Activated naive CD8-positive, alpha-beta T cell (primary cell): ENCODE measurements around the gene LRRC49.
"Not testable (repeated sequence)": the region's sequence is repeated elsewhere in the genome, so short reads cannot be mapped to it uniquely, and the experiment has no call there.

Experiments used
- H3K27ac Mint-ChIP-seq: one replicate; pipeline ENCODE4 v1.8.0; 2021; ENCODE audit warnings: mixed read lengths
- H3K27me3 Mint-ChIP-seq: one replicate; pipeline ENCODE4 v1.8.0; 2021; ENCODE audit warnings: mixed read lengths
- H3K36me3 Mint-ChIP-seq: one replicate; pipeline ENCODE4 v1.8.0; 2021; ENCODE audit warnings: mixed read lengths
- H3K4me1 Mint-ChIP-seq: one replicate; pipeline ENCODE4 v1.8.0; 2021; ENCODE audit warnings: low read depth, mixed read lengths
- H3K4me3 Mint-ChIP-seq: one replicate; pipeline ENCODE4 v1.8.0; 2021; ENCODE audit warnings: mild to moderate bottlenecking, mixed read lengths
- H3K9me3 Mint-ChIP-seq: one replicate; pipeline ENCODE4 v1.8.0; 2021; ENCODE audit warnings: low read depth, mixed read lengths

LRRC49 gene

DNA sequence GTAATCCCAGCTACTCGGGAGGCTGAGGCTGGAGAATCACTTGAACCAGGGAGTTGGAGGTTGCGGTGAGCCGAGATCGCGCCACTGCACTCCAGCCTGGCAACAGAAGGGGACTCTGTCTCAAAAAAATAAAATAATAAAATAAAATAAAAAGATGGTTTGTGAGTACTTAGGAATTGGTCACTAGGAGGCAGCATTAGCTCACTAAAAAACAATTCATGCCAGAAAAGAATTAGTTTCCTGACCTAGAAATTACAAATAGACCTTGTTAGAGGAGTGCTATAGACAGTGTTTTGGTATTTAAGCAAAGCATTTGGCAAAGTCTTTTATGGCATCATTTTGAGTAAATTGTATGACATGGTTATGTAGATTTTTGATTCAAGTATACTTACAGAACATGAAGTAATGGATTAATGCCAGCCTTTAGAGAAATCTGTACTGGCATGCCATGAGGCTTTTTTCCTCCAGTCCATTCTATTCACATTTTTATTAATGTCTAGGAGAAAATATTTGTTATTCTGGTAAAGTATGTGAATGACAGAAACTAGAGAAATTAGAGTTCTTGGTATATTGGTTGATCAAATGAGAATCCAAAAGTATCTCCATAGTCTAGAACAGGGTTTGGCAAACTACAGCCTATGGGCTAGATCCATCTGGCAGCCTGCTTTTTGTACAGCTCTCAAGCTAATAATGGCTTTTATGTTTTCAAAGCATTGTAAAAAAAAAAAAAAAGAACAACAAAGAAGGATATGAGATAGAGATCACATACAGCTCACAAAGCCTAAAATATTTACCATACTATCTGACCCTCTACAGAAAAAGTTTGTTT lies 81.6 kb downstream of the LRRC49 start:
- H3K4me1 Mint-ChIP-seq = no peaks in the 10 kb centered on the region
- no peak overlapping the region for H3K4me3 Mint-ChIP-seq
- H3K27ac Mint-ChIP-seq = no peak overlapping the region
- H3K27me3 Mint-ChIP-seq = peaks cover 3% of the 10 kb centered on the region
- H3K9me3 Mint-ChIP-seq = no peaks in the 10 kb centered on the region
- H3K36me3 Mint-ChIP-seq = no peaks in the 10 kb centered on the region

GRCh38 chr15:70976851-70977250 lies 84.2 kb downstream of the LRRC49 start:
- no peak overlapping the region for H3K4me3 Mint-ChIP-seq
- H3K36me3 Mint-ChIP-seq = no peaks in the 10 kb centered on the region
- H3K27ac Mint-ChIP-seq = no peak overlapping the region
- H3K9me3 Mint-ChIP-seq = no peaks in the 10 kb centered on the region
- H3K4me1 Mint-ChIP-seq = no peaks in the 10 kb centered on the region
- H3K27me3 Mint-ChIP-seq = peaks cover 8% of the 10 kb centered on the region

DNA sequence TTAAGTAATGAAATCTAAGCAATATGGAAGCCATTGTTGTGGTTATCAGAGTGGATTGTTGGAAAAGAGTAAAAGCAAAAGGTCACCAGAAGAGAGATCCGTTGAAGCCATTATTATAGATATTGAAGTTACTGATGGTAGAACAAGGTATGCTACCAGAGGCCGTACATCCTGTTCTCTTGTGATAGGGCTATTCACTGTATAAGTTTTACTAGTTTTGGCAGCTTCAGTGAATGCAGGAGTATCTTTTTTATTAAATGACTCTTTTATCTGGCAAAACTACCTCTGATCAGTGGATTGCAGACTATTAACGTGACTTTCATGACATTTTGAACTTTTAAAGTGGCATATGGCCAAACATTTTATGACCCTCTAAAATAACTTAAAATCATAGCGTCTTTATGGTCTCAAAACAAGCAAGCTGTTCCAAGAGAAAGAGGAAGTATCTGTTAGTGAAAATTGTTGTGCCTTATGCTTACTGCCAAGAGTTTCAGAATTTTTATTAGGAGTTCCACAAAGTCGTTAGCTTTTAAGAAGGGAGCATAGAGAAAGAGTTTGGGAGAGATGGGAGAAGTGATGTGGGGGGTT lies 102.9 kb downstream of the LRRC49 start:
- peaks cover 3% of the 10 kb centered on the region for H3K36me3 Mint-ChIP-seq
- no peaks in the 10 kb centered on the region for H3K4me1 Mint-ChIP-seq
- peaks cover 15% of the 10 kb centered on the region for H3K27me3 Mint-ChIP-seq
- no peak overlapping the region for H3K4me3 Mint-ChIP-seq
- H3K9me3 Mint-ChIP-seq = peaks cover 17% of the 10 kb centered on the region
- H3K27ac Mint-ChIP-seq = no peak overlapping the region

- no peak overlapping the region for H3K27ac Mint-ChIP-seq
- H3K36me3 Mint-ChIP-seq = peaks cover 3% of the 10 kb centered on the region
- no peaks in the 10 kb centered on the region for H3K4me1 Mint-ChIP-seq
- H3K9me3 Mint-ChIP-seq = peaks cover 12% of the 10 kb centered on the region
- peaks cover 15% of the 10 kb centered on the region for H3K27me3 Mint-ChIP-seq
- no peak overlapping the region for H3K4me3 Mint-ChIP-seq
Observed at GRCh38 chr15:70998319-70998718, 105.7 kb downstream of the LRRC49 start.

- peaks cover 23% of the 10 kb centered on the region for H3K27me3 Mint-ChIP-seq
- no peaks in the 10 kb centered on the region for H3K4me1 Mint-ChIP-seq
- H3K9me3 Mint-ChIP-seq = peaks cover 12% of the 10 kb centered on the region
- peaks cover 3% of the 10 kb centered on the region for H3K36me3 Mint-ChIP-seq
- H3K27ac Mint-ChIP-seq = no peak overlapping the region
- H3K4me3 Mint-ChIP-seq = no peak overlapping the region
Observed at GRCh38 chr15:71002316-71002715, 109.7 kb downstream of the LRRC49 start.

GRCh38 chr15:71003319-71003718 lies 110.7 kb downstream of the LRRC49 start:
- no peaks in the 10 kb centered on the region for H3K4me1 Mint-ChIP-seq

DNA sequence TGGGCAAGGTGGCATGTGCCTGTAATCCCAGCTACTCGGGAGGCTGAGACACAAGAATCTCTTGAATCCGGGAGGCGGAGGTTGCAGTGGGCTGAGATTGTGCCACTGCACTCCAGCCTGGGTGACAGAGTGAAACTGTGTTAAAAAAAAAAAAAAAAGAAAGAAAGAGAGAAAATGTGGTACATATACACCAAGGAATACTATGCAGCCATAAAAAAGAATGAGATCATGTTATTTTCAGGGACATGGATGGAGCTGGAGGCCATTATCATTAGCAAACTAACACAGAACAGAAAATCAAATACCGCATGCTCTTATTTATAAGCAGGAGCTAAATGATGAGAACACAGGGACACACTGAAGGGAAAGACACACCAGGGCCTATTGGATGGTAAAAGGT lies 111.9 kb downstream of the LRRC49 start:
- not testable (repeated sequence) for H3K4me3 Mint-ChIP-seq, H3K4me1 Mint-ChIP-seq, H3K9me3 Mint-ChIP-seq

More at GRCh38 chr15:71003319-71003718, 110.7 kb downstream of the LRRC49 start:
- peaks cover 11% of the 10 kb centered on the region for H3K9me3 Mint-ChIP-seq
- H3K36me3 Mint-ChIP-seq = peaks cover 3% of the 10 kb centered on the region
- H3K27ac Mint-ChIP-seq = no peak overlapping the region
- peaks cover 20% of the 10 kb centered on the region for H3K27me3 Mint-ChIP-seq
- H3K4me3 Mint-ChIP-seq = no peak overlapping the region

GRCh38 chr15:71005895-71006294 lies 113.3 kb downstream of the LRRC49 start:
- no peaks in the 10 kb centered on the region for H3K9me3 Mint-ChIP-seq
- H3K4me1 Mint-ChIP-seq = no peaks in the 10 kb centered on the region
- no peak overlapping the region for H3K4me3 Mint-ChIP-seq
- H3K27ac Mint-ChIP-seq = no peak overlapping the region
- H3K36me3 Mint-ChIP-seq = no peaks in the 10 kb centered on the region
- peaks cover 17% of the 10 kb centered on the region for H3K27me3 Mint-ChIP-seq

More for the DNA sequence above, 111.9 kb downstream of the LRRC49 start:
- not testable (repeated sequence) for H3K36me3 Mint-ChIP-seq, H3K27ac Mint-ChIP-seq
- H3K27me3 Mint-ChIP-seq = peaks cover 17% of the 10 kb centered on the region

- Mint-ChIP-seq H3K27ac (no peak overlapping the region), H3K4me1 (no peaks in the 10 kb centered on the region), H3K27me3 (peaks cover 20% of the 10 kb centered on the region), H3K9me3 (no peaks in the 10 kb centered on the region), H3K36me3 (no peaks in the 10 kb centered on the region), H3K4me3 (no peak overlapping the region)
Observed at GRCh38 chr15:71008250-71008870, 115.7 kb downstream of the LRRC49 start.

DNA sequence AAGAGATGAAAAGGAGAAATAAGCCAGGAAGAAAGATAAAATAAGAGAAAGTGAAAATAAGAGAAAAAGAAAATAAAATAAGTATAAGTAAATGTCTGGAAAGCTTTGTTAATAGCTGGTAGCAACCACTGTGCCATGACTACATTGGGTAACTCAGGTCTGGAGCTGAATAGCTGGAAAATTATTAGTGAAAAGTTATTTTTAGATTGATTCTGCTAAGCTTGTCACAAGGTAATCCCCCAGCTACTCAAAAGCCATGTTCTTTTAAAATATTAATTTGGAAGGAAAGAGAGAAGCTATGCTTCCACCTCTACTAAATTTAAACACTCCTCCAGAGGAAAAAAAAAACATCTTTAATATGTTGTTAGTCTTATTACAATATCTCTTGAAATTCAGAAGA lies 117.8 kb downstream of the LRRC49 start:
- Mint-ChIP-seq H3K27ac (no peak overlapping the region), H3K4me3 (no peak overlapping the region), H3K27me3 (peaks cover 15% of the 10 kb centered on the region), H3K36me3 (no peaks in the 10 kb centered on the region), H3K9me3 (no peaks in the 10 kb centered on the region), H3K4me1 (no peaks in the 10 kb centered on the region)

GRCh38 chr15:71010997-71011396 lies 118.4 kb downstream of the LRRC49 start:
- Mint-ChIP-seq H3K4me1 (no peaks in the 10 kb centered on the region), H3K27ac (no peak overlapping the region), H3K36me3 (no peaks in the 10 kb centered on the region), H3K4me3 (no peak overlapping the region), H3K9me3 (no peaks in the 10 kb centered on the region), H3K27me3 (peaks cover 15% of the 10 kb centered on the region)

- H3K36me3 Mint-ChIP-seq = no peaks in the 10 kb centered on the region
Observed at GRCh38 chr15:71011503-71012155, 119.0 kb downstream of the LRRC49 start.

DNA sequence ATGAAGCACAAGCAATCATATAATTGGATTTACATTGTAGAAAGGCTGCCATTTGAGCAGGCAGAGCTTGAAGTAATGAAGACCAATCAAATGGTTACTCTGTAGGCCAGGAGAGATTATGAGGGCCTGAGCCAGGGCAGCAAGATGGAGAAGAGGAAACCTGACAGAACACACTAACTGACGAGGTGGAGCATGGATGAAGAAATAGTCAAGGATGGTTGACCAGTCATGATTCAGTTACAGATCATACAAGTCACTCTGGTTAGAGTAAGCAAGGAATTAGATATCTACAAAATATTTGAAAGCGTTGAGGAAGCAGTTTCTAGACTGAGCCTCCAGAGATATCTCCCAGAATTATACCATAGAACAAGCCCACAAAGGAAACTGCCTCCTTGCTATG lies 120.8 kb downstream of the LRRC49 start:
- no peak overlapping the region for H3K4me3 Mint-ChIP-seq
- peaks cover 18% of the 10 kb centered on the region for H3K27me3 Mint-ChIP-seq
- H3K9me3 Mint-ChIP-seq = no peaks in the 10 kb centered on the region
- no peaks in the 10 kb centered on the region for H3K4me1 Mint-ChIP-seq
- no peaks in the 10 kb centered on the region for H3K36me3 Mint-ChIP-seq
- no peak overlapping the region for H3K27ac Mint-ChIP-seq

More at GRCh38 chr15:71011503-71012155, 119.0 kb downstream of the LRRC49 start:
- no peaks in the 10 kb centered on the region for H3K4me1 Mint-ChIP-seq
- H3K9me3 Mint-ChIP-seq = no peaks in the 10 kb centered on the region
- H3K27me3 Mint-ChIP-seq = peaks cover 15% of the 10 kb centered on the region
- no peak overlapping the region for H3K27ac Mint-ChIP-seq
- H3K4me3 Mint-ChIP-seq = no peak overlapping the region

- H3K27ac Mint-ChIP-seq = no peak overlapping the region
- H3K4me1 Mint-ChIP-seq = no peaks in the 10 kb centered on the region
- no peak overlapping the region for H3K4me3 Mint-ChIP-seq
- peaks cover 5% of the 10 kb centered on the region for H3K9me3 Mint-ChIP-seq
- peaks cover 14% of the 10 kb centered on the region for H3K27me3 Mint-ChIP-seq
- H3K36me3 Mint-ChIP-seq = no peaks in the 10 kb centered on the region
Observed at GRCh38 chr15:71015342-71015741, 122.7 kb downstream of the LRRC49 start.

- not testable (repeated sequence) for H3K4me3 Mint-ChIP-seq, H3K4me1 Mint-ChIP-seq, H3K36me3 Mint-ChIP-seq, H3K27me3 Mint-ChIP-seq, H3K9me3 Mint-ChIP-seq, H3K27ac Mint-ChIP-seq
Observed at GRCh38 chr15:71031232-71031631, 138.6 kb downstream of the LRRC49 start.
